Lower leg skin (tissue), 3 donors: ENCODE measurements around the gene HSD17B12.

Source experiments
- POLR2A ChIP-seq, 2 donors: fragments of 450-650 bp; IDR thresholded peaks; one replicate each; pipeline ENCODE4 v1.6.1; 2016 to 2017; ENCODE audit warnings: antibody characterized with exemption in 2 of 2, mild to moderate bottlenecking in 1 of 2, moderate library complexity in 1 of 2
- TF ChIP-seq, protein P1 (sequence below), 3 donors: fragments of 450-650 bp; IDR thresholded peaks; one replicate each; pipeline ENCODE4 v1.5.1; 2016; ENCODE audit warnings: antibody characterized with exemption in 3 of 3, mild to moderate bottlenecking in 3 of 3, moderate library complexity in 2 of 3

DNA sequence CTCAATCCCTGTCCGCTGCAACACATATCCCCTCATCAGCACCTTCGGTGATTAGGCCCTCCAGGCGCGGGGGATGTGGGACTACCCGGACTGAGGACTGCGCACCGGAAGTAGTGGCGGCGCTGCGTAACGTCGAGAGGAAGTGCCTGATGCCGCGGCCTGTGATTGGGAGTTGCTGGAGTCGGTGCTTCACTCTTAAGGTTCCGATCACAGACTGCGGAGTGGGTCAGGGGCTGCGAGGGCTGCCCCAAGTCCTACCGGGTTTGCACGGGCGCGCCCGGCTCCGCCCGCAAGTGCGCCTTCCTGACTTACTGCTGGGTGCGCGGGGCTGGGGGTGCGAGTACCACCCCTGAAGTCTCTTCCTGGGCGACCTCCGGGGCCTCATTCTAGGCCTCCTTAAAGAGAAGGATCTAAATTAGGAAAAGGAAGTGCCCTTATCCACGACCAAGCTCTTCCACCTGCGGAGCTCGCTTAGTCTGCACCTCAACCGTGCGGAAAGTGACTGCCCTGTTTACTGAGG lies 200.2 kb downstream of the HSD17B12 start, which contains the start of gene ALKBH3:
- TF ChIP-seq, protein P1, sequence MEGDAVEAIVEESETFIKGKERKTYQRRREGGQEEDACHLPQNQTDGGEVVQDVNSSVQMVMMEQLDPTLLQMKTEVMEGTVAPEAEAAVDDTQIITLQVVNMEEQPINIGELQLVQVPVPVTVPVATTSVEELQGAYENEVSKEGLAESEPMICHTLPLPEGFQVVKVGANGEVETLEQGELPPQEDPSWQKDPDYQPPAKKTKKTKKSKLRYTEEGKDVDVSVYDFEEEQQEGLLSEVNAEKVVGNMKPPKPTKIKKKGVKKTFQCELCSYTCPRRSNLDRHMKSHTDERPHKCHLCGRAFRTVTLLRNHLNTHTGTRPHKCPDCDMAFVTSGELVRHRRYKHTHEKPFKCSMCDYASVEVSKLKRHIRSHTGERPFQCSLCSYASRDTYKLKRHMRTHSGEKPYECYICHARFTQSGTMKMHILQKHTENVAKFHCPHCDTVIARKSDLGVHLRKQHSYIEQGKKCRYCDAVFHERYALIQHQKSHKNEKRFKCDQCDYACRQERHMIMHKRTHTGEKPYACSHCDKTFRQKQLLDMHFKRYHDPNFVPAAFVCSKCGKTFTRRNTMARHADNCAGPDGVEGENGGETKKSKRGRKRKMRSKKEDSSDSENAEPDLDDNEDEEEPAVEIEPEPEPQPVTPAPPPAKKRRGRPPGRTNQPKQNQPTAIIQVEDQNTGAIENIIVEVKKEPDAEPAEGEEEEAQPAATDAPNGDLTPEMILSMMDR (IDR thresholded peaks at IDR 0.05) = no peak
- TF ChIP-seq POLR2A (IDR thresholded peaks at IDR 0.05) = no peak
